Activated T-helper 1 cell treated with Interleukin-2 at 50 U/mL for 16 hours (primary cell): ENCODE results near the gene ADAM33.

Experiments used
- DNase-seq: peaks from one replicate; pipeline ENCODE4 v3.0.0-alpha.2; 2020; ENCODE audit warnings: low read depth

ADAM33 gene

GRCh38 chr20:3646651-3647050, 35.2 kb downstream of the ADAM33 start:
- no peak for DNase-seq

- no peak for DNase-seq
Measured at GRCh38 chr20:3646067-3646440, 35.8 kb downstream of the ADAM33 start.

GRCh38 chr20:3645309-3646066, 36.3 kb downstream of the ADAM33 start:
- no peak for DNase-seq

- DNase-seq: no peak
Measured at GRCh38 chr20:3640259-3640658, 41.6 kb downstream of the ADAM33 start.

- DNase-seq: no peak
Measured at GRCh38 chr20:3635346-3635745, 46.5 kb downstream of the ADAM33 start.

- DNase-seq: no peak
Measured at GRCh38 chr20:3633913-3634478, 47.8 kb downstream of the ADAM33 start.

- DNase-seq: no peak
Measured at GRCh38 chr20:3632311-3633004, 49.4 kb downstream of the ADAM33 start.

GRCh38 chr20:3631534-3631933, 50.3 kb downstream of the ADAM33 start:
- no peak for DNase-seq

- no peak for DNase-seq
Measured at GRCh38 chr20:3630429-3630828, 51.4 kb downstream of the ADAM33 start.

GRCh38 chr20:3629893-3630292, 51.9 kb downstream of the ADAM33 start:
- DNase-seq: no peak

- no peak for DNase-seq
Measured at GRCh38 chr20:3628502-3629314, 53.1 kb downstream of the ADAM33 start.

GRCh38 chr20:3627476-3627875, 54.3 kb downstream of the ADAM33 start:
- DNase-seq: no peak

GRCh38 chr20:3622406-3622805, 59.4 kb downstream of the ADAM33 start:
- DNase-seq: no peak

- DNase-seq: no peak
Measured at GRCh38 chr20:3621111-3621510, 60.7 kb downstream of the ADAM33 start.
